Measurements from ENCODE around the gene ODAD4. TPM values are rescaled to one million over a fixed set of nuclear protein-coding genes. Genes with fewer than 3 reads are reported as not detected.

The ODAD4 gene
- total RNA-seq, 1 donor from 2014 or later, result 0.70 TPM

DNA sequence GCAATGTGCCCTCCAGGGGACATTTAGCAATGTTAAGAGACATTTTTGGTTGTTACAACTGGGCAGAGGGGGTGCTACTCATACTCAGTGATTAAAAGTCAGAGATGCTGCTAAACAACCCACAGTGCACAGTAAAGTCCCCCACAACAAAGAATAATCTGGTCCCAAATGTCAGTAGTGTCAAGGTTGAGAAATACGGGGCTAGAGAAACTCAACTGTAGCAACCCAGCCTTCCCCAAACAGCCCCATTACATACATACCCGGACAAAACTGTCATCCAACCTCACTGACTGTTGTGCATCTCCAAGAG, 66.4 kb downstream of the ODAD4 start:
- Mint-ChIP-seq H3K4me1 (ENCODE audit: low read depth) (peaks cover 5% of the 10 kb centered on the region), H3K4me3 (ENCODE audit: unreplicated experiment) (no peak overlapping the region), H3K27ac (ENCODE audit: unreplicated experiment) (no peak overlapping the region), H3K27me3 (ENCODE audit: low read depth) (no peaks in the 10 kb centered on the region), H3K9me3 (ENCODE audit: low read depth) (no peaks in the 10 kb centered on the region), H3K36me3 (ENCODE audit: low read depth) (peaks cover 42% of the 10 kb centered on the region)
- DNase-seq (ENCODE audit: low spot score), result no peak
- TF ChIP-seq CTCF (IDR thresholded peaks at IDR 0.05), result no peak

DNA sequence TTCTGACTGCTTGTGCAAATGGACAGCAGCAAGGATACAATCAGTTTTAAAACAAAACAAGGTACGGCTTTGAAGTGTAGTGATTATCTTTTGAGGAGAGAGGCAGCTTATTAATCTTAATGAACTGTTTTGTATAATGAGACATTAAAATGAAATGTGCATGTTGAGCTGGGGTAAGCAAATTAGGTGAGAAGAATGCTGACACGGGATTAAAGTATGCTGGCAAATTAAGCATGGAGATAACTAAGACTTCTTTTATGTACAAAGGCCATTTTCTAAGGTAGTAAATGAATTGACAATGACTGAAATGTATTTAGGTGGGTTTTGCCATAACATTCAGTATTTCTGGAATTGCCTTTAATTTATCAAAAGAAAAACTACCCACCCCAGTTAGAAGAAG, 68.1 kb downstream of the ODAD4 start:
- no peak for TF ChIP-seq CTCF (IDR thresholded peaks at IDR 0.05)
- Mint-ChIP-seq H3K4me1 (ENCODE audit: low read depth) (peaks cover 10% of the 10 kb centered on the region), H3K9me3 (ENCODE audit: low read depth) (no peaks in the 10 kb centered on the region), H3K36me3 (ENCODE audit: low read depth) (peaks cover 33% of the 10 kb centered on the region), H3K27me3 (ENCODE audit: low read depth) (no peaks in the 10 kb centered on the region), H3K4me3 (ENCODE audit: unreplicated experiment) (no peak overlapping the region), H3K27ac (ENCODE audit: unreplicated experiment) (no peak overlapping the region)
- DNase-seq (ENCODE audit: low spot score), result no peak

GRCh38 chr17:42000413-42001133, 70.2 kb downstream of the ODAD4 start:
- H3K9me3 Mint-ChIP-seq (ENCODE audit: low read depth), result no peaks in the 10 kb centered on the region
- H3K36me3 Mint-ChIP-seq (ENCODE audit: low read depth), result peaks cover 26% of the 10 kb centered on the region
- no peak overlapping the region for H3K27ac Mint-ChIP-seq (ENCODE audit: unreplicated experiment)
- H3K4me1 Mint-ChIP-seq (ENCODE audit: low read depth), result peaks cover 15% of the 10 kb centered on the region
- TF ChIP-seq CTCF (IDR thresholded peaks at IDR 0.05), result no peak
- no peaks in the 10 kb centered on the region for H3K27me3 Mint-ChIP-seq (ENCODE audit: low read depth)
- DNase-seq (ENCODE audit: low spot score), result no peak
- H3K4me3 Mint-ChIP-seq (ENCODE audit: unreplicated experiment), result no peak overlapping the region

DNA sequence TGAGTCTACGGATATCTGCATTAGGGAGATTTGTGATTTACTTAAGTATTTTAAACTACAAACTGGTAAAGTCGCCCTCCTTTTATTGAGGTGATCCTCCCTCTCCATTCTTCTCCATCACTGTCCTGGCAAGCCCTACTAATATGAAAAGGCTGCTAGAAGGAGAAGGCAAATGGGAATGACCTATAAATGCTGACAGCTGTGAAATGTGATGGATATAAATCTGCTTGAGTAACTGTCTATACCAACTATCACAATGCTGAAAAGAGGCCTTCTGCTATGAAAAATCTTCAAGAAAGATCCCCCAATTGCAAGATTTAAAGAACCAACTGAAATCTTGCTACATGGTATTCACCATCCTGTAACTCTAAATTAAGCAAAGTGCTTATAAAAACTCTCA, 71.3 kb downstream of the ODAD4 start:
- no peak for TF ChIP-seq CTCF (IDR thresholded peaks at IDR 0.05)
- Mint-ChIP-seq H3K27me3 (ENCODE audit: low read depth) (no peaks in the 10 kb centered on the region), H3K36me3 (ENCODE audit: low read depth) (peaks cover 16% of the 10 kb centered on the region)

GRCh38 chr17:42002175-42002791, 71.9 kb downstream of the ODAD4 start:
- peaks cover 19% of the 10 kb centered on the region for H3K4me1 Mint-ChIP-seq (ENCODE audit: low read depth)

More for the DNA sequence above, 71.3 kb downstream of the ODAD4 start:
- no peaks in the 10 kb centered on the region for H3K9me3 Mint-ChIP-seq (ENCODE audit: low read depth)
- no peak for DNase-seq (ENCODE audit: low spot score)
- H3K4me1 Mint-ChIP-seq (ENCODE audit: low read depth), result peaks cover 15% of the 10 kb centered on the region
- no peak overlapping the region for H3K27ac Mint-ChIP-seq (ENCODE audit: unreplicated experiment)
- H3K4me3 Mint-ChIP-seq (ENCODE audit: unreplicated experiment), result no peak overlapping the region

More at GRCh38 chr17:42002175-42002791, 71.9 kb downstream of the ODAD4 start:
- Mint-ChIP-seq H3K27me3 (ENCODE audit: low read depth) (no peaks in the 10 kb centered on the region), H3K36me3 (ENCODE audit: low read depth) (peaks cover 13% of the 10 kb centered on the region), H3K4me3 (ENCODE audit: unreplicated experiment) (no peak overlapping the region), H3K9me3 (ENCODE audit: low read depth) (no peaks in the 10 kb centered on the region), H3K27ac (ENCODE audit: unreplicated experiment) (peak overlapping the region; percentile 65)
- DNase-seq (ENCODE audit: low spot score), result no peak
- no peak for TF ChIP-seq CTCF (IDR thresholded peaks at IDR 0.05)
